HG02943 (cell line): ENCODE data around the gene MITF.

Experiments
- ATAC-seq: cut with Tn5 transposase; IDR thresholded peaks from one replicate; pipeline ENCODE4 v1.9.1; 2021; ENCODE audit warnings: mild to moderate bottlenecking, low read depth, moderate library complexity; ENCODE audit not compliant: unreplicated experiment

MITF gene

GRCh38 chr3:69725994-69726571 is 13.2 kb upstream of the MITF start:
- no peak for ATAC-seq

- ATAC-seq = no peak
Measured at GRCh38 chr3:69729147-69729919, 9.9 kb upstream of the MITF start.

- ATAC-seq = no peak
Measured at GRCh38 chr3:69731080-69731479, 8.2 kb upstream of the MITF start.

GRCh38 chr3:69735893-69736292 is 3.4 kb upstream of the MITF start:
- ATAC-seq = no peak

GRCh38 chr3:69737392-69737791 is 1.9 kb upstream of the MITF start:
- ATAC-seq = no peak

GRCh38 chr3:69738315-69738714 is 949 bp upstream of the MITF start:
- ATAC-seq = no peak

GRCh38 chr3:69738859-69739203 is 433 bp upstream of the MITF start:
- no peak for ATAC-seq

- ATAC-seq = no peak
Measured at GRCh38 chr3:69740103-69741021, 1.1 kb downstream of the MITF start.

- ATAC-seq = no peak
Measured at GRCh38 chr3:69741032-69741767, 1.9 kb downstream of the MITF start.

- no peak for ATAC-seq
Measured at GRCh38 chr3:69742391-69742790, 3.1 kb downstream of the MITF start.

GRCh38 chr3:69743975-69744906 is 5.0 kb downstream of the MITF start:
- ATAC-seq = no peak

- ATAC-seq = no peak
Measured at GRCh38 chr3:69745505-69745904, 6.2 kb downstream of the MITF start.

- ATAC-seq = no peak
Measured at GRCh38 chr3:69746119-69746518, 6.9 kb downstream of the MITF start.

GRCh38 chr3:69747511-69748258 is 8.4 kb downstream of the MITF start:
- no peak for ATAC-seq

- no peak for ATAC-seq
Measured at GRCh38 chr3:69748503-69748902, 9.2 kb downstream of the MITF start.

GRCh38 chr3:69749461-69749860 is 10.2 kb downstream of the MITF start:
- ATAC-seq = no peak

- ATAC-seq = no peak
Measured at GRCh38 chr3:69750549-69750948, 11.3 kb downstream of the MITF start.

GRCh38 chr3:69751074-69751476 is 11.8 kb downstream of the MITF start:
- no peak for ATAC-seq

GRCh38 chr3:69752241-69752640 is 13.0 kb downstream of the MITF start:
- no peak for ATAC-seq
